ENCODE results near the gene GRIN3B.

GRIN3B gene

GRCh38 chr19:1042689-1043511 lies 42.7 kb downstream of the GRIN3B start:
- H3K4me3 Mint-ChIP-seq, result no peak overlapping the region
- no peaks in the 10 kb centered on the region for H3K36me3 Mint-ChIP-seq
- no peaks in the 10 kb centered on the region for H3K27me3 Mint-ChIP-seq
- peaks cover 38% of the 10 kb centered on the region for H3K4me1 Mint-ChIP-seq (ENCODE audit: low read depth)
- no peak overlapping the region for H3K27ac Mint-ChIP-seq
- H3K9me3 Mint-ChIP-seq (ENCODE audit: low read depth), result no peaks in the 10 kb centered on the region

- no peaks in the 10 kb centered on the region for H3K27me3 Mint-ChIP-seq
- H3K4me3 Mint-ChIP-seq, result no peak overlapping the region
- H3K4me1 Mint-ChIP-seq (ENCODE audit: low read depth), result peaks cover 18% of the 10 kb centered on the region
- H3K36me3 Mint-ChIP-seq, result no peaks in the 10 kb centered on the region
- no peaks in the 10 kb centered on the region for H3K9me3 Mint-ChIP-seq (ENCODE audit: low read depth)
- H3K27ac Mint-ChIP-seq, result no peak overlapping the region
These were observed 45.0 kb downstream of the GRIN3B start for GRCh38 chr19:1045247-1045603.

- H3K4me3 Mint-ChIP-seq, result no peak overlapping the region
- no peak overlapping the region for H3K27ac Mint-ChIP-seq
These were observed 46.0 kb downstream of the GRIN3B start for GRCh38 chr19:1046117-1046626.

GRCh38 chr19:1046836-1047695 lies 46.8 kb downstream of the GRIN3B start:
- Mint-ChIP-seq H3K9me3 (ENCODE audit: low read depth) (no peaks in the 10 kb centered on the region), H3K36me3 (no peaks in the 10 kb centered on the region), H3K4me1 (ENCODE audit: low read depth) (peaks cover 4% of the 10 kb centered on the region), H3K27me3 (no peaks in the 10 kb centered on the region), H3K27ac (no peak overlapping the region), H3K4me3 (no peak overlapping the region)

More at GRCh38 chr19:1046117-1046626, 46.0 kb downstream of the GRIN3B start:
- Mint-ChIP-seq H3K27me3 (no peaks in the 10 kb centered on the region), H3K9me3 (ENCODE audit: low read depth) (no peaks in the 10 kb centered on the region), H3K4me1 (ENCODE audit: low read depth) (peaks cover 8% of the 10 kb centered on the region), H3K36me3 (no peaks in the 10 kb centered on the region)

GRCh38 chr19:1047696-1048147 lies 47.5 kb downstream of the GRIN3B start:
- Mint-ChIP-seq H3K36me3 (no peaks in the 10 kb centered on the region), H3K27me3 (no peaks in the 10 kb centered on the region), H3K27ac (no peak overlapping the region), H3K4me3 (no peak overlapping the region), H3K9me3 (ENCODE audit: low read depth) (no peaks in the 10 kb centered on the region), H3K4me1 (ENCODE audit: low read depth) (peaks cover 1% of the 10 kb centered on the region)

- H3K4me1 Mint-ChIP-seq (ENCODE audit: low read depth), result peaks cover 2% of the 10 kb centered on the region
- H3K27ac Mint-ChIP-seq, result no peak overlapping the region
These were observed 48.9 kb downstream of the GRIN3B start for GRCh38 chr19:1049106-1049505.

GRCh38 chr19:1049800-1050199 lies 49.6 kb downstream of the GRIN3B start:
- Mint-ChIP-seq H3K4me3 (no peak overlapping the region), H3K27ac (no peak overlapping the region), H3K27me3 (no peaks in the 10 kb centered on the region), H3K36me3 (no peaks in the 10 kb centered on the region), H3K4me1 (ENCODE audit: low read depth) (peaks cover 2% of the 10 kb centered on the region), H3K9me3 (ENCODE audit: low read depth) (no peaks in the 10 kb centered on the region)

More at GRCh38 chr19:1049106-1049505, 48.9 kb downstream of the GRIN3B start:
- Mint-ChIP-seq H3K36me3 (no peaks in the 10 kb centered on the region), H3K4me3 (no peak overlapping the region), H3K9me3 (ENCODE audit: low read depth) (no peaks in the 10 kb centered on the region), H3K27me3 (no peaks in the 10 kb centered on the region)

- no peaks in the 10 kb centered on the region for H3K9me3 Mint-ChIP-seq (ENCODE audit: low read depth)
- no peak overlapping the region for H3K4me3 Mint-ChIP-seq
- H3K27ac Mint-ChIP-seq, result no peak overlapping the region
- peaks cover 2% of the 10 kb centered on the region for H3K4me1 Mint-ChIP-seq (ENCODE audit: low read depth)
- no peaks in the 10 kb centered on the region for H3K27me3 Mint-ChIP-seq
- no peaks in the 10 kb centered on the region for H3K36me3 Mint-ChIP-seq
These were observed 51.0 kb downstream of the GRIN3B start for GRCh38 chr19:1050989-1051788.

GRCh38 chr19:1051791-1052190 lies 51.6 kb downstream of the GRIN3B start:
- Mint-ChIP-seq H3K9me3 (ENCODE audit: low read depth) (no peaks in the 10 kb centered on the region), H3K4me1 (ENCODE audit: low read depth) (peaks cover 4% of the 10 kb centered on the region), H3K36me3 (peaks cover 4% of the 10 kb centered on the region), H3K27me3 (no peaks in the 10 kb centered on the region), H3K4me3 (no peak overlapping the region), H3K27ac (no peak overlapping the region)

GRCh38 chr19:1052349-1052975 lies 52.2 kb downstream of the GRIN3B start:
- Mint-ChIP-seq H3K27ac (no peak overlapping the region), H3K36me3 (peaks cover 8% of the 10 kb centered on the region), H3K9me3 (ENCODE audit: low read depth) (no peaks in the 10 kb centered on the region), H3K4me3 (no peak overlapping the region), H3K4me1 (ENCODE audit: low read depth) (peaks cover 7% of the 10 kb centered on the region), H3K27me3 (no peaks in the 10 kb centered on the region)

GRCh38 chr19:1053176-1054101 lies 53.2 kb downstream of the GRIN3B start:
- Mint-ChIP-seq H3K4me3 (no peak overlapping the region), H3K36me3 (peaks cover 13% of the 10 kb centered on the region), H3K9me3 (ENCODE audit: low read depth) (no peaks in the 10 kb centered on the region), H3K27me3 (no peaks in the 10 kb centered on the region), H3K4me1 (ENCODE audit: low read depth) (peaks cover 15% of the 10 kb centered on the region), H3K27ac (no peak overlapping the region)

GRCh38 chr19:1054102-1055027 lies 54.1 kb downstream of the GRIN3B start:
- Mint-ChIP-seq H3K4me1 (ENCODE audit: low read depth) (peaks cover 15% of the 10 kb centered on the region), H3K9me3 (ENCODE audit: low read depth) (no peaks in the 10 kb centered on the region), H3K27ac (no peak overlapping the region), H3K36me3 (peaks cover 14% of the 10 kb centered on the region), H3K4me3 (no peak overlapping the region), H3K27me3 (no peaks in the 10 kb centered on the region)

All from activated naive CD8-positive, alpha-beta T cell (primary cell).